Erythroblast (primary cell): ENCODE data around the gene MKKS.

Source experiments
- GATA1 ChIP-seq: IDR thresholded peaks from 2 replicates; pipeline ENCODE4 v1.6.1; 2011; ENCODE audit warnings: low read depth, mild to moderate bottlenecking, control low read depth, low read length, moderate library complexity
- POLR2A ChIP-seq: IDR thresholded peaks from 2 replicates; pipeline ENCODE4 v1.6.1; 2011; ENCODE audit warnings: mild to moderate bottlenecking, low read length

GRCh38 chr20:10359621-10360040 lies 74.4 kb downstream of the MKKS start:
- TF ChIP-seq POLR2A (no peak), GATA1 (no peak)
